Neutrophil (primary cell): Measurements from ENCODE around the gene ZNF821.

ENCODE experiments used
- H3K27ac ChIP-seq: fragments of 200-600 bp; sonication (generic); 2 replicates; pipeline ENCODE4 v1.5.1; 2016; ENCODE audit warnings: mild to moderate bottlenecking, moderate library complexity
- H3K27me3 ChIP-seq: fragments of 200-600 bp; sonication (generic); 2 replicates; pipeline ENCODE4 v1.6.0; 2016; ENCODE audit warnings: mild to moderate bottlenecking
- H3K36me3 ChIP-seq: fragments of 200-600 bp; sonication (generic); 2 replicates; pipeline ENCODE4 v1.5.1; 2017
- H3K4me1 ChIP-seq, 2 experiments: fragments of 200-600 bp in 1 of 2; sonication (generic) in 1 of 2; 1 replicate in 1 of 2; 2 replicates in 1 of 2; pipeline versions ENCODE4 v1.5.1 to v1.6.1; 2013 to 2016; ENCODE audit warnings: low read depth in 1 of 2, low read length in 1 of 2, mild to moderate bottlenecking in 1 of 2, moderate library complexity in 1 of 2; ENCODE audit not compliant: control insufficient read depth in 1 of 2, insufficient read depth in 1 of 2
- H3K4me3 ChIP-seq, 2 experiments: fragments of 200-600 bp in 1 of 2; sonication (generic) in 1 of 2; 1 replicate in 1 of 2; 2 replicates in 1 of 2; pipeline ENCODE4 v1.5.1; 2013 to 2016; ENCODE audit warnings: low read depth in 1 of 2, low read length in 1 of 2, mild to moderate bottlenecking in 1 of 2, moderate library complexity in 1 of 2
- H3K9me3 ChIP-seq: fragments of 200-600 bp; sonication (generic); 2 replicates; pipeline ENCODE4 v1.5.1; 2016
- CTCF ChIP-seq: fragments of 200-600 bp; sonication (generic); IDR thresholded peaks from 2 replicates; pipeline ENCODE4 v1.5.1; 2016; ENCODE audit warnings: antibody characterized with exemption

ZNF821 gene

DNA sequence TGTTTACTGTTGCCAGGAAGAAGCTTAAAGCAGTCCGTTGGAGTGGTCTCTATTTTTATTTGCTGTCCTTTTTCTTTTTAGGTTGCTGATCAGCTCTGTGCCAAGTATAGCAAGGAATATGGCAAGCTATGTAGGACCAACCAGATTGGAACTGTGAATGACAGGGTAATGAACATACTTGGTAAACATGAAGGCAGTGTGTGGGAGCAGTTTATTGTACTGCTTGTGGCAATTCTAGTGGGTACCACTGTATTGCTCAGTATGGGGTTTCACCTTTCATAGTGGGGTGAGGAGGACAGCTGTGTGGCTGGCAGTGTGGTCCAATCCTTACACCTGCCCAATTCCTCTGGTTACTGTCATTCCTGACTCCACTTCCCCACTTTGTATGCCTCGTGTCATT, 36.7 kb upstream of the ZNF821 start:
- H3K4me3 ChIP-seq: no peak overlapping the region
- peaks cover 93% of the 10 kb centered on the region for H3K36me3 ChIP-seq
- no peak overlapping the region for H3K27ac ChIP-seq
- no peaks in the 10 kb centered on the region for H3K9me3 ChIP-seq
- peaks cover 0 to 6% of the 10 kb centered on the region in 2 experiments for H3K4me1 ChIP-seq
- no peak for TF ChIP-seq CTCF
- H3K27me3 ChIP-seq: no peaks in the 10 kb centered on the region

DNA sequence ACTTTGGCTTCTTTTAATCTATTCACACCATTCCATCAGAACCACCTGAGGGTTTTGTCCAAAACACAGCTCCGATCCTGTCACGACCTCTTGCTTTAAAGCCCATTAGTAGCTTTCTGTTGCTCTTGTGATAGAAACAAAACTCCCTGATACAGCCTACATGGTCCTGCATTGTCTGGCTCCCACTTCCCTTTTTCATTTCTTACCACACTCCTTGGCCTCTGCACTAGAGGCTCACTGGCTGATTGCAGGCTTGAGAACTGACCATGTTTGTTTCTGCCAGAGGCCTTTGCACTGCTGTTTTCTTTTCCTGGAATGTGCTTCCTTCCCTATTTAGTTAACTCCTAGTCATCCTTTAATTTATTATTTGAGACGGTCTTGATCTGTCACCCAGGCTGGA, 35.1 kb upstream of the ZNF821 start:
- Histone ChIP-seq H3K27ac (peak overlapping the region; percentile 61), H3K4me3 (no peak overlapping the region), H3K9me3 (no peaks in the 10 kb centered on the region), H3K27me3 (no peaks in the 10 kb centered on the region), H3K4me1 (peaks cover 0 to 6% of the 10 kb centered on the region in 2 experiments), H3K36me3 (peaks cover 82% of the 10 kb centered on the region)
- TF ChIP-seq CTCF: no peak

- Histone ChIP-seq H3K9me3 (no peaks in the 10 kb centered on the region), H3K4me3 (no peak overlapping the region), H3K27me3 (no peaks in the 10 kb centered on the region), H3K27ac (no peak overlapping the region), H3K36me3 (peaks cover 70% of the 10 kb centered on the region), H3K4me1 (peaks cover 0 to 6% of the 10 kb centered on the region in 2 experiments)
- no peak for TF ChIP-seq CTCF
Observed at GRCh38 chr16:71917900-71918299, 33.9 kb upstream of the ZNF821 start.

DNA sequence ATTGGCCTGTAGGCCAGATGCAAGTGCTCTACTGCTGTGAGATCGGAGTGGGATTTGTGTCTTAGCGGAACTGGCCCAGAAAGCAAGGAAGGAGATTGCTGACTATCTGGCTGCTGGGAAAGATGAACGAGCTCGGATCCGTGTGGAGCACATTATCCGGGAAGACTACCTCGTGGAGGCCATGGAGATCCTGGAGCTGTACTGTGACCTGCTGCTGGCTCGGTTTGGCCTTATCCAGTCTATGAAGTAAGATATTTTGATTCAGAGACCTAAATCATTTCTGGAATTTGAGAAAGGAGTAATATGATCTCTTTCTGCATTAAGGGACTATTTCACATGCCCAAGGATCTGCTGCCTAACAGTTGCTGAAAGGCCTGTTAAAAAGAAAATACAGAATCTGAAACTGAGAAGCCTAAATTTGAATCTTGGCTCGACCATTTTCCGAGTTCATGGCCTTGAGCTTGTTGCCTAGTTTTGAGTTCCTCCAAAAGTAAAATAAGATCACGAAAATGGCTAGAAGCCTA, 32.5 kb upstream of the ZNF821 start:
- Histone ChIP-seq H3K4me3 (no peak overlapping the region), H3K27ac (no peak overlapping the region), H3K36me3 (peaks cover 60% of the 10 kb centered on the region), H3K4me1 (peaks cover 0 to 6% of the 10 kb centered on the region in 2 experiments), H3K27me3 (no peaks in the 10 kb centered on the region), H3K9me3 (no peaks in the 10 kb centered on the region)
- no peak for TF ChIP-seq CTCF

DNA sequence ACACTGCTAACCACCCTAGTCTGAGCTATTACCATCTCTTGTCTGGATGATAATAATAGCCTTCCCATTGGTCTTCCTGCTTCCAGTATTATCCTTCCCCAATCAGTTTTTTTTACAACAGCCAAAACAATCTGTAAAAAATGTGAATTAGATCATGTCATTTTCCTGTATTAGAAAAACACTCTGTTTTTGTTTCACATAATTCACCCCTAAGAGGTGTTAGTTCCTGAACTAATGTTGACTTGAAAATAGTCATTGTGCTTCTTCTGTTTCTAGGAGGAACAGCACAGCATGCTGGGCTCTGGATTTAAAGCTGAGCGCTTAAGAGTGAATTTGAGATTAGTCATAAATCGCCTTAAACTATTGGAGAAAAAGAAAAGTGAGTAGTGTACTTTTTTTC, 31.4 kb upstream of the ZNF821 start:
- peaks cover 49% of the 10 kb centered on the region for H3K36me3 ChIP-seq
- no peak overlapping the region for H3K4me3 ChIP-seq
- no peaks in the 10 kb centered on the region for H3K27me3 ChIP-seq
- H3K4me1 ChIP-seq: peaks cover 0 to 6% of the 10 kb centered on the region in 2 experiments
- TF ChIP-seq CTCF: no peak
- H3K27ac ChIP-seq: no peak overlapping the region
- no peaks in the 10 kb centered on the region for H3K9me3 ChIP-seq

GRCh38 chr16:71914802-71915201, 30.8 kb upstream of the ZNF821 start:
- Histone ChIP-seq H3K36me3 (peaks cover 47% of the 10 kb centered on the region), H3K9me3 (no peaks in the 10 kb centered on the region), H3K27me3 (no peaks in the 10 kb centered on the region), H3K4me3 (no peak overlapping the region), H3K27ac (no peak overlapping the region), H3K4me1 (peaks cover 0 to 6% of the 10 kb centered on the region in 2 experiments)
- TF ChIP-seq CTCF: no peak
